Activated CD4-positive, alpha-beta T cell treated with anti-CD3 and anti-CD28 coated beads for 36 hours (primary cell): ENCODE data around the gene SPINK1. TPM values are rescaled to one million over a fixed set of nuclear protein-coding genes. Genes with fewer than 3 reads are reported as not detected.
"Not testable (repeated sequence)": the region's sequence is repeated elsewhere in the genome, so short reads cannot be mapped to it uniquely, and the experiment has no call there.

ENCODE experiments used
- ATAC-seq: fragments of 200-7000 bp; cut with Tn5 transposase; one replicate; pipeline ENCODE4 v1.10.0; 2021; ENCODE audit warnings: mild to moderate bottlenecking, moderate library complexity
- CTCF ChIA-PET: fragments of 350-600 bp; sonication (Branson Sonifier 250); formaldehyde crosslinking; loops from one replicate; lab custom pipeline; 2021; ENCODE audit warnings: antibody characterized with exemption; lab: Charles Lee
- POLR2A ChIA-PET: fragments of 350-600 bp; sonication (Branson Sonifier 250); formaldehyde crosslinking; loops from one replicate; lab custom pipeline; 2021; ENCODE audit warnings: antibody characterized with exemption, inconsistent platforms; lab: Charles Lee
- DNase-seq: peaks from one replicate; pipeline ENCODE4 v3.0.0-alpha.2; 2020
- H3K27ac Mint-ChIP-seq: one replicate; pipeline ENCODE4 v1.8.0; 2021; ENCODE audit warnings: mixed read lengths
- H3K27me3 Mint-ChIP-seq: one replicate; pipeline ENCODE4 v1.8.0; 2021; ENCODE audit warnings: mixed read lengths
- H3K36me3 Mint-ChIP-seq: one replicate; pipeline ENCODE4 v1.8.0; 2021; ENCODE audit warnings: low read depth, mixed read lengths
- H3K4me1 Mint-ChIP-seq: one replicate; pipeline ENCODE4 v1.8.0; 2021; ENCODE audit warnings: mixed read lengths
- H3K4me3 Mint-ChIP-seq: one replicate; pipeline ENCODE4 v1.8.0; 2021; ENCODE audit warnings: mild to moderate bottlenecking, moderate library complexity, mixed read lengths
- H3K9me3 Mint-ChIP-seq: one replicate; pipeline ENCODE4 v1.8.0; 2021; ENCODE audit warnings: low read depth, mixed read lengths
- intact Hi-C, 2 experiments: fragments of 100-400 bp; cut with DNase I in 1 of 2; cut with micrococcal nuclease in 1 of 2; formaldehyde crosslinking; loops; one replicate each; pipeline versions ENCODE4 v1.14.2 to v1.15.1; 2022 to 2024; cut with DNase I, micrococcal nuclease
- total RNA-seq, 2 experiments: library from RNA; stranded (reverse); gene quantifications; one replicate each; pipeline ENCODE4 v1.2.3, GENCODE V29; 2021

Gene SPINK1
- total RNA-seq, 2 experiments from 2014 or later: not detected

GRCh38 chr5:147803926-147804325, 27.5 kb downstream of the SPINK1 start:
- Mint-ChIP-seq H3K4me1 (no peaks in the 10 kb centered on the region), H3K27ac (no peak overlapping the region), H3K9me3 (no peaks in the 10 kb centered on the region), H3K27me3 (peaks cover 2% of the 10 kb centered on the region), H3K4me3 (no peak overlapping the region), H3K36me3 (no peaks in the 10 kb centered on the region)
- DNase-seq (no peak), ATAC-seq (no peak)
- ChIA-PET CTCF (interaction anchor here (0.6 kb wide), 1 partner anchor 186 kb away, joined by 3 read pairs; no protein-coding TSS in a partner anchor), POLR2A (no interaction called here)
- intact Hi-C loops: no loop called here

GRCh38 chr5:147803161-147803560, 28.3 kb downstream of the SPINK1 start:
- intact Hi-C loops, H3K36me3 Mint-ChIP-seq, H3K9me3 Mint-ChIP-seq, H3K4me3 Mint-ChIP-seq, CTCF ChIA-PET, H3K4me1 Mint-ChIP-seq, ATAC-seq, DNase-seq, H3K27me3 Mint-ChIP-seq, POLR2A ChIA-PET, H3K27ac Mint-ChIP-seq: not testable (repeated sequence)

GRCh38 chr5:147801461-147801860, 30.0 kb downstream of the SPINK1 start:
- Mint-ChIP-seq H3K4me3 (no peak overlapping the region), H3K27ac (no peak overlapping the region), H3K27me3 (peaks cover 4% of the 10 kb centered on the region), H3K36me3 (no peaks in the 10 kb centered on the region), H3K9me3 (no peaks in the 10 kb centered on the region), H3K4me1 (no peaks in the 10 kb centered on the region)
- intact Hi-C loops: no loop called here
- ATAC-seq (no peak), DNase-seq (no peak)
- ChIA-PET POLR2A (no interaction called here), CTCF (no interaction called here)

- Mint-ChIP-seq H3K27ac (no peak overlapping the region), H3K4me1 (no peaks in the 10 kb centered on the region), H3K27me3 (peaks cover 4% of the 10 kb centered on the region), H3K36me3 (no peaks in the 10 kb centered on the region), H3K9me3 (no peaks in the 10 kb centered on the region), H3K4me3 (no peak overlapping the region)
- ATAC-seq: no peak
- POLR2A ChIA-PET: no interaction called here
- intact Hi-C loops: no loop called here
- CTCF ChIA-PET: no interaction called here
- DNase-seq: no peak
These were observed 31.0 kb downstream of the SPINK1 start for GRCh38 chr5:147800491-147800890.

- CTCF ChIA-PET: interaction anchor here (1.0 to 1.3 kb wide), 2 partner anchors 15 to 26 kb away, joined by 3 read pairs; no protein-coding TSS in a partner anchor
- POLR2A ChIA-PET: no interaction called here
- no peak overlapping the region for H3K4me3 Mint-ChIP-seq
- no peak overlapping the region for H3K27ac Mint-ChIP-seq
- DNase-seq: no peak
- H3K4me1 Mint-ChIP-seq: no peaks in the 10 kb centered on the region
- peaks cover 4% of the 10 kb centered on the region for H3K27me3 Mint-ChIP-seq
- no peaks in the 10 kb centered on the region for H3K36me3 Mint-ChIP-seq
- intact Hi-C loops: no loop called here
- ATAC-seq: no peak
- H3K9me3 Mint-ChIP-seq: no peaks in the 10 kb centered on the region
These were observed 34.7 kb downstream of the SPINK1 start for GRCh38 chr5:147796556-147797308.

GRCh38 chr5:147791181-147791580, 40.3 kb downstream of the SPINK1 start:
- ATAC-seq: no peak
- no peak for DNase-seq
- H3K9me3 Mint-ChIP-seq: no peaks in the 10 kb centered on the region
- no peak overlapping the region for H3K27ac Mint-ChIP-seq
- ChIA-PET CTCF (no interaction called here), POLR2A (no interaction called here)
- no peaks in the 10 kb centered on the region for H3K36me3 Mint-ChIP-seq
- H3K4me1 Mint-ChIP-seq: peaks cover 3% of the 10 kb centered on the region
- no peak overlapping the region for H3K4me3 Mint-ChIP-seq
- intact Hi-C loops: no loop called here
- H3K27me3 Mint-ChIP-seq: no peaks in the 10 kb centered on the region

GRCh38 chr5:147789820-147790219, 41.7 kb downstream of the SPINK1 start:
- Mint-ChIP-seq H3K4me3 (no peak overlapping the region), H3K36me3 (no peaks in the 10 kb centered on the region), H3K9me3 (no peaks in the 10 kb centered on the region), H3K4me1 (peaks cover 3% of the 10 kb centered on the region), H3K27ac (no peak overlapping the region), H3K27me3 (no peaks in the 10 kb centered on the region)
- ChIA-PET POLR2A (no interaction called here), CTCF (no interaction called here)
- intact Hi-C loops: no loop called here
- ATAC-seq (no peak), DNase-seq (no peak)

GRCh38 chr5:147788023-147788422, 43.4 kb downstream of the SPINK1 start:
- ChIA-PET POLR2A (no interaction called here), CTCF (interaction anchor here (0.6 to 1.3 kb wide), 2 partner anchors 31 to 919 kb away, joined by 3 read pairs; no protein-coding TSS in a partner anchor)
- Mint-ChIP-seq H3K4me3 (no peak overlapping the region), H3K36me3 (no peaks in the 10 kb centered on the region), H3K27me3 (no peaks in the 10 kb centered on the region), H3K9me3 (no peaks in the 10 kb centered on the region), H3K4me1 (peaks cover 3% of the 10 kb centered on the region), H3K27ac (no peak overlapping the region)
- DNase-seq: no peak
- no peak for ATAC-seq
- intact Hi-C loops: no loop called here

- no peak for DNase-seq
- CTCF ChIA-PET: no interaction called here
These were observed 45.3 kb downstream of the SPINK1 start for GRCh38 chr5:147786142-147786541.

GRCh38 chr5:147784146-147784987, 47.1 kb downstream of the SPINK1 start:
- Mint-ChIP-seq H3K4me3 (no peak overlapping the region), H3K27me3 (no peaks in the 10 kb centered on the region), H3K27ac (no peak overlapping the region), H3K9me3 (no peaks in the 10 kb centered on the region), H3K4me1 (peaks cover 17% of the 10 kb centered on the region), H3K36me3 (no peaks in the 10 kb centered on the region)
- POLR2A ChIA-PET: no interaction called here
- DNase-seq (no peak), ATAC-seq (no peak)
- CTCF ChIA-PET: no interaction called here
- intact Hi-C loops: no loop called here

More at GRCh38 chr5:147786142-147786541, 45.3 kb downstream of the SPINK1 start:
- no peaks in the 10 kb centered on the region for H3K27me3 Mint-ChIP-seq
- POLR2A ChIA-PET: no interaction called here
- no peak overlapping the region for H3K4me3 Mint-ChIP-seq
- no peak overlapping the region for H3K27ac Mint-ChIP-seq
- no peak for ATAC-seq
- no peaks in the 10 kb centered on the region for H3K9me3 Mint-ChIP-seq
- H3K36me3 Mint-ChIP-seq: no peaks in the 10 kb centered on the region
- intact Hi-C loops: no loop called here
- peaks cover 14% of the 10 kb centered on the region for H3K4me1 Mint-ChIP-seq

- Mint-ChIP-seq H3K27me3 (no peaks in the 10 kb centered on the region), H3K9me3 (no peaks in the 10 kb centered on the region), H3K4me3 (peak within 1 kb of the TSS; percentile 79), H3K36me3 (no peaks in the 10 kb centered on the region), H3K27ac (peak within 1 kb of the TSS; percentile 82), H3K4me1 (peaks cover 14% of the 10 kb centered on the region)
- intact Hi-C loops: loop anchor here in 1 of 2 experiments (1.0 kb wide), 1 partner anchor 601 kb away; the partner anchor contains the start of gene FBXO38
- CTCF ChIA-PET: interaction anchor here (0.6 to 1.0 kb wide), 5 partner anchors 15 to 305 kb away, joined by 3 read pairs; no protein-coding TSS in a partner anchor
- DNase-seq (peak; percentile 93), ATAC-seq (peak; percentile 98)
- POLR2A ChIA-PET: no interaction called here
These were observed 49.1 kb downstream of the SPINK1 start, which contains the start of gene JAKMIP2 for GRCh38 chr5:147782110-147783028. Gene JAKMIP2, minus strand, starts transcription at chr5:147782728. Its CDS starts 110,922 bp downstream, at chr5:147671806.
